Activated CD8-positive, alpha-beta T cell treated with anti-CD3 and anti-CD28 coated beads for 36 hours (primary cell): Measurements from ENCODE around the gene RNPEP. TPM values are rescaled to one million over a fixed set of nuclear protein-coding genes. Genes with fewer than 3 reads are reported as not detected.

Source experiments
- ATAC-seq: fragments of 200-7000 bp; cut with Tn5 transposase; one replicate; pipeline ENCODE4 v1.10.0; 2021; ENCODE audit warnings: mild to moderate bottlenecking, moderate library complexity
- CTCF ChIA-PET: fragments of 350-600 bp; sonication (Branson Sonifier 250); formaldehyde crosslinking; loops from one replicate; lab custom pipeline; 2021; ENCODE audit warnings: antibody characterized with exemption; lab: Charles Lee
- POLR2A ChIA-PET: fragments of 350-600 bp; sonication (Branson Sonifier 250); formaldehyde crosslinking; loops from one replicate; lab custom pipeline; 2021; ENCODE audit warnings: antibody characterized with exemption; lab: Charles Lee
- DNase-seq: peaks from one replicate; pipeline ENCODE4 v3.0.0-alpha.2; 2020
- H3K27ac Mint-ChIP-seq: one replicate; pipeline ENCODE4 v1.8.0; 2021; ENCODE audit warnings: mild to moderate bottlenecking, mixed read lengths
- H3K27me3 Mint-ChIP-seq: one replicate; pipeline ENCODE4 v1.8.0; 2021; ENCODE audit warnings: mixed read lengths
- H3K36me3 Mint-ChIP-seq: one replicate; pipeline ENCODE4 v1.8.0; 2021; ENCODE audit warnings: low read depth, mixed read lengths
- H3K4me1 Mint-ChIP-seq: one replicate; pipeline ENCODE4 v1.8.0; 2021; ENCODE audit warnings: low read depth, mixed read lengths
- H3K4me3 Mint-ChIP-seq: one replicate; pipeline ENCODE4 v1.8.0; 2021; ENCODE audit warnings: mild to moderate bottlenecking, moderate library complexity, mixed read lengths
- H3K9me3 Mint-ChIP-seq: one replicate; pipeline ENCODE4 v1.8.0; 2021; ENCODE audit warnings: mixed read lengths
- CTCF ChIP-seq: fragments of 200-600 bp; IDR thresholded peaks from one replicate; pipeline ENCODE4 v1.8.0; 2022; ENCODE audit warnings: antibody characterized with exemption, mild to moderate bottlenecking
- intact Hi-C: fragments of 100-400 bp; cut with micrococcal nuclease; formaldehyde crosslinking; loops from one replicate; pipeline ENCODE4 v1.10.0; 2022
- total RNA-seq, 2 experiments: library from RNA; stranded (reverse); gene quantifications; one replicate each; pipeline ENCODE4 v1.2.3, GENCODE V29; 2021

RNPEP gene
- total RNA-seq, 2 experiments from 2014 or later: 37.8 to 39.5 TPM

GRCh38 chr1:202029727-202030126, 47.3 kb downstream of the RNPEP start:
- no peak for TF ChIP-seq CTCF
- ATAC-seq: no peak
- Mint-ChIP-seq H3K4me1 (no peaks in the 10 kb centered on the region), H3K27me3 (no peaks in the 10 kb centered on the region), H3K9me3 (no peaks in the 10 kb centered on the region), H3K27ac (no peak overlapping the region), H3K36me3 (no peaks in the 10 kb centered on the region), H3K4me3 (no peak overlapping the region)
- intact Hi-C loops: no loop called here
- DNase-seq: no peak
- CTCF ChIA-PET: no interaction called here
- POLR2A ChIA-PET: no interaction called here

- intact Hi-C loops: no loop called here
- ChIA-PET CTCF (interaction anchor here (1.2 kb wide), 1 partner anchor 322 kb away, joined by 3 read pairs; no protein-coding TSS in a partner anchor), POLR2A (no interaction called here)
- Mint-ChIP-seq H3K27ac (no peak overlapping the region), H3K4me1 (no peaks in the 10 kb centered on the region), H3K4me3 (no peak overlapping the region), H3K36me3 (no peaks in the 10 kb centered on the region), H3K27me3 (no peaks in the 10 kb centered on the region), H3K9me3 (no peaks in the 10 kb centered on the region)
- ATAC-seq: no peak
- no peak for DNase-seq
- TF ChIP-seq CTCF: no peak
Observed at GRCh38 chr1:202031796-202032195, 49.3 kb downstream of the RNPEP start.

GRCh38 chr1:202034149-202034682, 51.8 kb downstream of the RNPEP start:
- intact Hi-C loops: no loop called here
- H3K4me1 Mint-ChIP-seq: no peaks in the 10 kb centered on the region
- DNase-seq: no peak
- TF ChIP-seq CTCF: no peak
- no peaks in the 10 kb centered on the region for H3K27me3 Mint-ChIP-seq
- ChIA-PET POLR2A (no interaction called here), CTCF (interaction anchor here (0.7 to 0.9 kb wide), 2 partner anchors 9 to 83 kb away, joined by 3 read pairs; no protein-coding TSS in a partner anchor)
- no peak for ATAC-seq
- H3K36me3 Mint-ChIP-seq: no peaks in the 10 kb centered on the region
- H3K27ac Mint-ChIP-seq: no peak overlapping the region
- no peak overlapping the region for H3K4me3 Mint-ChIP-seq
- no peaks in the 10 kb centered on the region for H3K9me3 Mint-ChIP-seq

GRCh38 chr1:202034683-202035462, 52.4 kb downstream of the RNPEP start:
- DNase-seq (no peak), ATAC-seq (no peak)
- Mint-ChIP-seq H3K9me3 (no peaks in the 10 kb centered on the region), H3K27me3 (peaks cover 2% of the 10 kb centered on the region), H3K27ac (no peak overlapping the region), H3K4me1 (no peaks in the 10 kb centered on the region), H3K36me3 (no peaks in the 10 kb centered on the region), H3K4me3 (no peak overlapping the region)
- no peak for TF ChIP-seq CTCF
- ChIA-PET POLR2A (interaction anchor here (0.6 kb wide), 1 partner anchor 81 kb away, joined by 3 read pairs; no protein-coding TSS in a partner anchor), CTCF (interaction anchor here (0.7 to 0.9 kb wide), 2 partner anchors 10 to 82 kb away, joined by 3 read pairs; no protein-coding TSS in a partner anchor)
- intact Hi-C loops: no loop called here
